Erythroblast (primary cell): ENCODE data around the gene ITGA2B.

ENCODE experiments used
- GATA1 ChIP-seq: IDR thresholded peaks from 2 replicates; pipeline ENCODE4 v1.6.1; 2011; ENCODE audit warnings: low read depth, mild to moderate bottlenecking, control low read depth, low read length, moderate library complexity
- POLR2A ChIP-seq: IDR thresholded peaks from 2 replicates; pipeline ENCODE4 v1.6.1; 2011; ENCODE audit warnings: mild to moderate bottlenecking, low read length

GRCh38 chr17:44351961-44352827 lies 37.3 kb downstream of the ITGA2B start:
- TF ChIP-seq POLR2A: no peak
- TF ChIP-seq GATA1: no peak
